HCT116 (cell line): ENCODE results near the gene FERMT2.

ENCODE experiments used
- CEBPB ChIP-seq: IDR thresholded peaks from 2 replicates; pipeline ENCODE4 v1.6.1; 2012; ENCODE audit warnings: low read depth
- CTCF ChIP-seq, 3 experiments: fragments of 200-600 bp in 1 of 3; sonication (generic) in 1 of 3; IDR thresholded peaks in 2 of 3; conservative IDR thresholded peaks in 1 of 3; 2 replicates each; pipeline ENCODE4 v1.5.1; 2012 to 2017; ENCODE audit warnings: low read depth in 2 of 3, low read length in 2 of 3, antibody characterized with exemption in 1 of 3, borderline replicate concordance in 1 of 3, control low read depth in 1 of 3, mild to moderate bottlenecking in 1 of 3, mixed read lengths in 1 of 3, mixed run types in 1 of 3, moderate library complexity in 1 of 3; ENCODE audit not compliant: insufficient read depth in 1 of 3
- EGR1 ChIP-seq: IDR thresholded peaks from 2 replicates; pipeline ENCODE4 v1.6.1; 2012; ENCODE audit warnings: low read depth
- EZH2 ChIP-seq: fragments of 200-600 bp; sonication (generic); IDR thresholded peaks from 2 replicates; pipeline ENCODE4 v1.6.1; 2017; ENCODE audit warnings: antibody characterized with exemption, mixed run types
- EZH2phosphoT487 ChIP-seq: fragments of 200-600 bp; IDR thresholded peaks from 2 replicates; pipeline ENCODE4 v1.6.1; 2018; ENCODE audit warnings: antibody characterized with exemption, borderline replicate concordance
- JUND ChIP-seq: IDR thresholded peaks from 2 replicates; pipeline ENCODE4 v1.6.1; 2012
- MAX ChIP-seq: IDR thresholded peaks from 2 replicates; pipeline ENCODE4 v1.6.1; 2012
- POLR2A ChIP-seq: IDR thresholded peaks from 2 replicates; pipeline ENCODE4 v1.7.0; 2011; ENCODE audit warnings: borderline replicate concordance; ENCODE audit not compliant: insufficient read depth, insufficient read length; ENCODE audit errors: extremely low read depth
- SP1 ChIP-seq: IDR thresholded peaks from 2 replicates; pipeline ENCODE4 v1.6.1; 2012; ENCODE audit warnings: low read depth
- ZNF274 ChIP-seq: fragments of 200-500 bp; sonication (Bioruptor generic); IDR thresholded peaks from 2 replicates; pipeline ENCODE4 v1.6.1; 2014; ENCODE audit warnings: mild to moderate bottlenecking, low read depth, low read length, inconsistent platforms

GRCh38 chr14:52914295-52914694, 36.6 kb downstream of the FERMT2 start:
- no peak for TF ChIP-seq MAX
- TF ChIP-seq POLR2A = no peak
- TF ChIP-seq ZNF274 = no peak
- no peak for TF ChIP-seq CTCF (IDR thresholded peaks at IDR 0.05 in 2 of 3, conservative IDR thresholded peaks at IDR 0.05 in 1 of 3; ENCODE audit: borderline replicate concordance in 1 of 3, insufficient read depth in 1 of 3, low read depth in 2 of 3, low read length in 2 of 3)
- TF ChIP-seq EZH2phosphoT487 = no peak
- TF ChIP-seq EGR1 = no peak
- no peak for TF ChIP-seq JUND
- no peak for TF ChIP-seq EZH2
- TF ChIP-seq CEBPB = no peak
- TF ChIP-seq SP1 = no peak
